Astrocyte (in vitro differentiated cells and primary cell): ENCODE measurements around the gene SNAPC4. TPM values are rescaled to one million over a fixed set of nuclear protein-coding genes. Genes with fewer than 3 reads are reported as not detected.

Experiments
- DNase-seq: peaks from one replicate; pipeline ENCODE4 v3.0.0-alpha.2; 2010; ENCODE audit warnings: low read depth
- FAIRE-seq: peaks from 2 replicates; lab custom pipeline; 2011; peaks lifted over from hg19 to GRCh38; lab: Jason Lieb, UNC
- H2AFZ ChIP-seq: 2 replicates; pipeline ENCODE4 v1.6.0; 2012; ENCODE audit warnings: low read depth, low read length, inconsistent platforms
- H3K27ac ChIP-seq: 2 replicates; pipeline ENCODE4 v1.5.1; 2011; ENCODE audit warnings: low read depth, low read length, inconsistent platforms
- H3K27me3 ChIP-seq: 2 replicates; pipeline ENCODE4 v1.6.0; 2011; ENCODE audit warnings: low read length, inconsistent platforms; ENCODE audit not compliant: insufficient read depth
- H3K36me3 ChIP-seq: 2 replicates; pipeline ENCODE4 v1.5.1; 2011; ENCODE audit warnings: low read length, inconsistent platforms; ENCODE audit not compliant: insufficient read depth
- H3K4me1 ChIP-seq: 2 replicates; pipeline ENCODE4 v1.5.1; 2011; ENCODE audit warnings: low read length, inconsistent platforms; ENCODE audit not compliant: insufficient read depth
- H3K4me2 ChIP-seq: 2 replicates; pipeline ENCODE4 v1.6.0; 2012; ENCODE audit warnings: low read length, inconsistent platforms
- H3K4me3 ChIP-seq: 2 replicates; pipeline ENCODE4 v1.5.1; 2011; ENCODE audit warnings: low read depth, mild to moderate bottlenecking, low read length, inconsistent platforms; ENCODE audit not compliant: insufficient read depth
- H3K79me2 ChIP-seq: 2 replicates; pipeline ENCODE4 v1.6.0; 2012; ENCODE audit warnings: mild to moderate bottlenecking, low read length, inconsistent platforms; ENCODE audit not compliant: insufficient read depth
- H3K9ac ChIP-seq: 2 replicates; pipeline ENCODE4 v1.6.0; 2012; ENCODE audit warnings: mild to moderate bottlenecking, low read length, inconsistent platforms
- H3K9me3 ChIP-seq: 2 replicates; pipeline ENCODE4 v1.5.1; 2012; ENCODE audit warnings: low read depth, mild to moderate bottlenecking, low read length, inconsistent platforms; ENCODE audit not compliant: insufficient read depth
- H4K20me1 ChIP-seq: 2 replicates; pipeline ENCODE4 v1.6.0; 2012; ENCODE audit warnings: low read length, inconsistent platforms; ENCODE audit not compliant: insufficient read depth
- H3K27ac Mint-ChIP-seq: one replicate; pipeline ENCODE4 v1.8.0; 2021; ENCODE audit warnings: mild to moderate bottlenecking, mixed read lengths; ENCODE audit not compliant: unreplicated experiment
- H3K27me3 Mint-ChIP-seq: one replicate; pipeline ENCODE4 v1.8.0; 2021; ENCODE audit warnings: low read depth, mixed read lengths; ENCODE audit not compliant: unreplicated experiment
- H3K36me3 Mint-ChIP-seq: one replicate; pipeline ENCODE4 v1.8.0; 2021; ENCODE audit warnings: low read depth, mixed read lengths; ENCODE audit not compliant: unreplicated experiment
- H3K4me1 Mint-ChIP-seq: one replicate; pipeline ENCODE4 v1.8.0; 2021; ENCODE audit warnings: low read depth, mixed read lengths; ENCODE audit not compliant: unreplicated experiment
- H3K4me3 Mint-ChIP-seq: one replicate; pipeline ENCODE4 v1.8.0; 2021; ENCODE audit warnings: mild to moderate bottlenecking, moderate library complexity, mixed read lengths; ENCODE audit not compliant: unreplicated experiment
- H3K9me3 Mint-ChIP-seq: one replicate; pipeline ENCODE4 v1.8.0; 2021; ENCODE audit warnings: mild to moderate bottlenecking, mixed read lengths; ENCODE audit not compliant: unreplicated experiment
- EZH2 ChIP-seq: IDR thresholded peaks from 2 replicates; pipeline ENCODE4 v1.6.1; 2012; ENCODE audit warnings: mild to moderate bottlenecking, low read length, inconsistent platforms; ENCODE audit not compliant: insufficient read depth
- total RNA-seq: library from RNA; stranded (reverse); gene quantifications from 2 replicates; pipeline ENCODE4 v1.2.1, GENCODE V29; 2021
- TF ChIP-seq, protein P1 (sequence below): IDR thresholded peaks from 2 replicates; pipeline ENCODE4 v1.5.1; 2011; ENCODE audit warnings: low read depth, mild to moderate bottlenecking, inconsistent platforms, low read length, moderate library complexity; ENCODE audit not compliant: insufficient read depth

Gene SNAPC4
- total RNA-seq, 1 donor from 2014 or later: 18.6 TPM

DNA sequence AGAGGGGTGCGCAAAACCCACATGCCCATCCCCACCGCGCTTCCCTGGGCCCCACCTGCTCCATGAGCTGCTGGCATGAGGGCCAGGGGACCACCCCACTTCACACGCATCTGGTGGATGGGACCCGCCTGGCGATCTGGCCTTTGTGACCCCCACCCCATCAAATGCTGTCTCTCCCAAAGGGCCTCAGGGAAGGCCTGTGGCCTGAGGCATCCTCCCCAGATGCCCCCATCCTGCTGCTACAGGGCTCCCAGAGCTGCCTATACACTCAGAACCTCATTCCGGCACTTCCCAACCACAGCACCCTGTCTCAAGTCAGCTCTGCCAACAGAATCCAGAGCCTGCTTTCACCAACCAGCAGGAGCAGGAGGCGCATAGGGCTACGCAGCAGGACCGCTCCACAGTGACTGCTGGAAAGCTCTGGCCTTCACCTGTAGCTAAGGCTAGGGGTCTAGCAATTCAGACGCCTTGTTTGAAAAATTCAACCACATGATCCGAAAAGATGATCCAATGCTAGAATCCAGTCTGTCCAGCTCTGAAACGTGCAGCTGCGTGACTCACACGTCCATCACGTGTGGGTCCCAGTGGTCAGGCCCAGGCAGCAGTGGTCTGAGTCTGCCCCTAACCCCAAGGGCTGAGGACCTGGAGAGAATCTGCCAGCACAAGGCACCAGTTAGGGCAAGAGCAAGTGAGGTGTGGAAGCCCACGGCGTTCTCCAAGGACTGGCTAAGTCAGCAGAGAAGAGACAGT is 1.4 kb upstream of the SNAPC4 start:
- Histone ChIP-seq H3K9ac (no peak overlapping the region), H2AFZ (no peak overlapping the region), H4K20me1 (peaks cover 35% of the 10 kb centered on the region), H3K4me1 (peaks cover 15% of the 10 kb centered on the region), H3K36me3 (peaks cover 12% of the 10 kb centered on the region), H3K79me2 (peaks cover 34% of the 10 kb centered on the region), H3K27me3 (no peaks in the 10 kb centered on the region), H3K4me3 (no peak overlapping the region), H3K9me3 (no peaks in the 10 kb centered on the region), H3K27ac (no peak overlapping the region), H3K4me2 (no peak overlapping the region)
- no peak for DNase-seq
- Mint-ChIP-seq H3K36me3 (peaks cover 11% of the 10 kb centered on the region), H3K4me1 (peaks cover 9% of the 10 kb centered on the region), H3K9me3 (no peaks in the 10 kb centered on the region), H3K27ac (peak overlapping the region; percentile 26), H3K4me3 (peak overlapping the region; percentile 60), H3K27me3 (no peaks in the 10 kb centered on the region)
- TF ChIP-seq, protein P1, sequence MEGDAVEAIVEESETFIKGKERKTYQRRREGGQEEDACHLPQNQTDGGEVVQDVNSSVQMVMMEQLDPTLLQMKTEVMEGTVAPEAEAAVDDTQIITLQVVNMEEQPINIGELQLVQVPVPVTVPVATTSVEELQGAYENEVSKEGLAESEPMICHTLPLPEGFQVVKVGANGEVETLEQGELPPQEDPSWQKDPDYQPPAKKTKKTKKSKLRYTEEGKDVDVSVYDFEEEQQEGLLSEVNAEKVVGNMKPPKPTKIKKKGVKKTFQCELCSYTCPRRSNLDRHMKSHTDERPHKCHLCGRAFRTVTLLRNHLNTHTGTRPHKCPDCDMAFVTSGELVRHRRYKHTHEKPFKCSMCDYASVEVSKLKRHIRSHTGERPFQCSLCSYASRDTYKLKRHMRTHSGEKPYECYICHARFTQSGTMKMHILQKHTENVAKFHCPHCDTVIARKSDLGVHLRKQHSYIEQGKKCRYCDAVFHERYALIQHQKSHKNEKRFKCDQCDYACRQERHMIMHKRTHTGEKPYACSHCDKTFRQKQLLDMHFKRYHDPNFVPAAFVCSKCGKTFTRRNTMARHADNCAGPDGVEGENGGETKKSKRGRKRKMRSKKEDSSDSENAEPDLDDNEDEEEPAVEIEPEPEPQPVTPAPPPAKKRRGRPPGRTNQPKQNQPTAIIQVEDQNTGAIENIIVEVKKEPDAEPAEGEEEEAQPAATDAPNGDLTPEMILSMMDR: no peak
- TF ChIP-seq EZH2: no peak
- FAIRE-seq: no peak

DNA sequence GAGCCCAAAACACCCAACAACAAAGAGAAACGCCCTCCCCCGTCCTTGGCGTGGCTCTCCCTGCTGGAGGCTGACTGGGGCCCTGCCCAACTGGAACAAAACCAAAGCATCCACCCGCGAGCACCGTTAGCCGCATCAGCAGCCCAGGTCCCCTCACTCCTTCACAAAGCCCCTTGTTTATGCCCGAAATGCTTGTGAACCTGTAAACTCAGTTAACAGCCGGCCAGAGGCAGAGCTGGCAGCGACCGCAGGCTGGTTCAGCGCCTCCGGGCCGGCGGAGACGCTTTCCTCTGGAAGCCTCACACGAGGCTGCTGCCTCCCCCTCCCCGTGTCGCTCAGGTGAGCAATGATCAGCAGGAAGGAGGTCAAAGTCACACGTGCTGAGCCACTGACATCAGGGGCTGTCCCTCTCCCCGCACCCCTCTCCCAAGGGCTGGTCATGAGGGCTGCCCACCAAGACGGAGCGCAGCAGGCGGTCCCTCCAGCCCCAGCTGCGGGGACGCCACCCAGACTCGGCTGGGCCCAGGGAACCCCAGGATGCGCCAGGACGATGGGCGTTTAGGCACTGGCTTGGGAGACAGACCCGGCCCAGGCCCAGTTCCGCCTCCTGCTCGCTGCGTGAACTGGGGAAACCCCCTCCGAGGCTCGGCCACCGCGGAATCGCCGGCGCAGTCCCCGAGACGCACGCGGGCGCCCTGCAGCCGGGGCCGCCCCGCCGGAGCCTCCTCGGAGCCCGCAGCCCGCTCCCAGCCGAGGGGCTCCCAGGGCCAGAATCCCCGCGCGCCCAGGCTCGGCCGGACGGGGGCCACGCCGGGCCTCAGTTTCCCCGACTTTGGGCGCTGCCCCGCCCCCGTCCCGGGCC is 563 bp downstream of the SNAPC4 start:
- Histone ChIP-seq H3K4me3 (peak overlapping the region; percentile 82), H3K9me3 (no peaks in the 10 kb centered on the region), H3K4me2 (peak overlapping the region; percentile 99), H3K9ac (peak overlapping the region; percentile 91), H3K79me2 (peaks cover 40% of the 10 kb centered on the region), H2AFZ (peak overlapping the region; percentile 39), H3K27ac (peak overlapping the region; percentile 51), H4K20me1 (peaks cover 30% of the 10 kb centered on the region), H3K4me1 (peaks cover 15% of the 10 kb centered on the region), H3K27me3 (no peaks in the 10 kb centered on the region), H3K36me3 (peaks cover 19% of the 10 kb centered on the region)
- peaks cover 14% of the 10 kb centered on the region for H3K36me3 Mint-ChIP-seq
- H3K4me1 Mint-ChIP-seq: peaks cover 9% of the 10 kb centered on the region
- peak overlapping the region; percentile 88 for H3K27ac Mint-ChIP-seq
- no peak for TF ChIP-seq EZH2
- FAIRE-seq (no peak), DNase-seq (no peak)
- H3K27me3 Mint-ChIP-seq: no peaks in the 10 kb centered on the region
- H3K4me3 Mint-ChIP-seq: peak overlapping the region; percentile 96
- no peaks in the 10 kb centered on the region for H3K9me3 Mint-ChIP-seq

- Mint-ChIP-seq H3K27ac (peak overlapping the region; percentile 24), H3K4me3 (peak overlapping the region; percentile 96), H3K4me1 (peaks cover 9% of the 10 kb centered on the region), H3K9me3 (no peaks in the 10 kb centered on the region), H3K27me3 (no peaks in the 10 kb centered on the region), H3K36me3 (peaks cover 14% of the 10 kb centered on the region)
- H3K4me2 ChIP-seq: peak overlapping the region; percentile 99
- H3K4me1 ChIP-seq: peaks cover 15% of the 10 kb centered on the region
- peaks cover 35% of the 10 kb centered on the region for H4K20me1 ChIP-seq
- no peak overlapping the region for H3K4me3 ChIP-seq
- H3K36me3 ChIP-seq: peaks cover 22% of the 10 kb centered on the region
- H3K9ac ChIP-seq: peak overlapping the region; percentile 91
- H3K27ac ChIP-seq: no peak overlapping the region
- no peaks in the 10 kb centered on the region for H3K27me3 ChIP-seq
- no peak for DNase-seq
- no peak overlapping the region for H2AFZ ChIP-seq
- peaks cover 40% of the 10 kb centered on the region for H3K79me2 ChIP-seq
- H3K9me3 ChIP-seq: no peaks in the 10 kb centered on the region
- FAIRE-seq: no peak
- no peak for TF ChIP-seq EZH2
- TF ChIP-seq, protein P1: no peak
Measured at GRCh38 chr9:136398286-136398685, 1.7 kb downstream of the SNAPC4 start.
